ENCODE measurements around the gene SLC9A1.

- TF ChIP-seq, protein P1, sequence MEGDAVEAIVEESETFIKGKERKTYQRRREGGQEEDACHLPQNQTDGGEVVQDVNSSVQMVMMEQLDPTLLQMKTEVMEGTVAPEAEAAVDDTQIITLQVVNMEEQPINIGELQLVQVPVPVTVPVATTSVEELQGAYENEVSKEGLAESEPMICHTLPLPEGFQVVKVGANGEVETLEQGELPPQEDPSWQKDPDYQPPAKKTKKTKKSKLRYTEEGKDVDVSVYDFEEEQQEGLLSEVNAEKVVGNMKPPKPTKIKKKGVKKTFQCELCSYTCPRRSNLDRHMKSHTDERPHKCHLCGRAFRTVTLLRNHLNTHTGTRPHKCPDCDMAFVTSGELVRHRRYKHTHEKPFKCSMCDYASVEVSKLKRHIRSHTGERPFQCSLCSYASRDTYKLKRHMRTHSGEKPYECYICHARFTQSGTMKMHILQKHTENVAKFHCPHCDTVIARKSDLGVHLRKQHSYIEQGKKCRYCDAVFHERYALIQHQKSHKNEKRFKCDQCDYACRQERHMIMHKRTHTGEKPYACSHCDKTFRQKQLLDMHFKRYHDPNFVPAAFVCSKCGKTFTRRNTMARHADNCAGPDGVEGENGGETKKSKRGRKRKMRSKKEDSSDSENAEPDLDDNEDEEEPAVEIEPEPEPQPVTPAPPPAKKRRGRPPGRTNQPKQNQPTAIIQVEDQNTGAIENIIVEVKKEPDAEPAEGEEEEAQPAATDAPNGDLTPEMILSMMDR (IDR thresholded peaks at IDR 0.05), result no peak
- no peak for TF ChIP-seq POLR2A (IDR thresholded peaks at IDR 0.05)
- TF ChIP-seq POLR2AphosphoS5 (IDR thresholded peaks at IDR 0.05), result no peak
- no peak for TF ChIP-seq EP300 (IDR thresholded peaks at IDR 0.05)
Observed at GRCh38 chr1:27127419-27127818, 27.5 kb downstream of the SLC9A1 start.
